ENCODE results near the gene SLC2A8.

The SLC2A8 gene

DNA sequence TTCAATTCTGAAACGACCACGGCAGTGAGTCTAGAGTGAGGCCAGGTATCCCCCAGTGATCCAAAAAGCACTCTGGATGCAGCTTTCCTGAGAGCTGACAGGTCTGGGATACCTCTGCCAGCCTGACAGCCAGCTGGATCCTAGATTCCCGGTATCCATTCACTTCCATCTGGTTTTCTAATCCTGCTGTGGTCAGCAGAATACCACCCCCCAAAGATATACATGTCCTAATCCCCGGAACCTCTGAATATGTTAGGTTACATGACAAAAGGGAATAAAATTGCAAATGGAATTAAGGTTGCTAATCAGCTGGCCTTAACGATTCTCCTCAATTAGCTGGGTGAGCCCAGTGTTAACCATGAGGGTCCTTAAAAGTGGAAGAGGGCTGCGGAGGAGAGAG lies 25.8 kb downstream of the SLC2A8 start:
- Mint-ChIP-seq H3K4me3 (peak overlapping the region; percentile 99), H3K36me3 (ENCODE audit: low read depth) (peaks cover 6% of the 10 kb centered on the region), H3K4me1 (peaks cover 50% of the 10 kb centered on the region), H3K27ac (peak overlapping the region; percentile 99), H3K9me3 (no peaks in the 10 kb centered on the region), H3K27me3 (ENCODE audit: low read depth, poor library complexity) (peaks cover 7% of the 10 kb centered on the region)
- no peak for TF ChIP-seq CTCF (IDR thresholded peaks at IDR 0.05)
- no peak for DNase-seq

- DNase-seq = no peak
- TF ChIP-seq CTCF (IDR thresholded peaks at IDR 0.05) = no peak
- Mint-ChIP-seq H3K27ac (peak overlapping the region; percentile 99), H3K27me3 (ENCODE audit: low read depth, poor library complexity) (peaks cover 7% of the 10 kb centered on the region), H3K4me1 (peaks cover 50% of the 10 kb centered on the region), H3K9me3 (no peaks in the 10 kb centered on the region), H3K36me3 (ENCODE audit: low read depth) (peaks cover 10% of the 10 kb centered on the region), H3K4me3 (peak overlapping the region; percentile 99)
Measured at GRCh38 chr9:127423476-127423933, 26.5 kb downstream of the SLC2A8 start.

- H3K27ac Mint-ChIP-seq = peak within 1 kb of the TSS; percentile 99
- peak within 1 kb of the TSS; percentile 99 for H3K4me3 Mint-ChIP-seq
- peak; percentile 95 for DNase-seq
- TF ChIP-seq CTCF (IDR thresholded peaks at IDR 0.05) = no peak
- H3K27me3 Mint-ChIP-seq (ENCODE audit: low read depth, poor library complexity) = peaks cover 7% of the 10 kb centered on the region
- H3K36me3 Mint-ChIP-seq (ENCODE audit: low read depth) = peaks cover 15% of the 10 kb centered on the region
- no peaks in the 10 kb centered on the region for H3K9me3 Mint-ChIP-seq
- H3K4me1 Mint-ChIP-seq = peaks cover 50% of the 10 kb centered on the region
Measured at GRCh38 chr9:127423934-127424675, 27.1 kb downstream of the SLC2A8 start, which contains the start of gene ZNF79. Gene ZNF79, plus strand, starts transcription at chr9:127424382. Its CDS starts 406 bp downstream, at chr9:127424788.

- H3K4me3 Mint-ChIP-seq = peak overlapping the region; percentile 99
- TF ChIP-seq CTCF (IDR thresholded peaks at IDR 0.05) = no peak
- no peaks in the 10 kb centered on the region for H3K9me3 Mint-ChIP-seq
- peak overlapping the region; percentile 99 for H3K27ac Mint-ChIP-seq
- peaks cover 7% of the 10 kb centered on the region for H3K27me3 Mint-ChIP-seq (ENCODE audit: low read depth, poor library complexity)
- no peak for DNase-seq
- peaks cover 17% of the 10 kb centered on the region for H3K36me3 Mint-ChIP-seq (ENCODE audit: low read depth)
- peaks cover 50% of the 10 kb centered on the region for H3K4me1 Mint-ChIP-seq
Measured at GRCh38 chr9:127424676-127424999, 27.7 kb downstream of the SLC2A8 start.

GRCh38 chr9:127426756-127427155 lies 29.8 kb downstream of the SLC2A8 start:
- H3K27me3 Mint-ChIP-seq (ENCODE audit: low read depth, poor library complexity) = peaks cover 7% of the 10 kb centered on the region
- peaks cover 38% of the 10 kb centered on the region for H3K36me3 Mint-ChIP-seq (ENCODE audit: low read depth)
- DNase-seq = no peak
- peak overlapping the region; percentile 69 for H3K27ac Mint-ChIP-seq
- peaks cover 47% of the 10 kb centered on the region for H3K4me1 Mint-ChIP-seq
- no peaks in the 10 kb centered on the region for H3K9me3 Mint-ChIP-seq
- TF ChIP-seq CTCF (IDR thresholded peaks at IDR 0.05) = no peak
- H3K4me3 Mint-ChIP-seq = peak overlapping the region; percentile 99

GRCh38 chr9:127428348-127428747 lies 31.4 kb downstream of the SLC2A8 start:
- peaks cover 31% of the 10 kb centered on the region for H3K4me1 Mint-ChIP-seq
- H3K4me3 Mint-ChIP-seq = no peak overlapping the region
- no peaks in the 10 kb centered on the region for H3K9me3 Mint-ChIP-seq
- TF ChIP-seq CTCF (IDR thresholded peaks at IDR 0.05) = no peak
- DNase-seq = no peak
- H3K27me3 Mint-ChIP-seq (ENCODE audit: low read depth, poor library complexity) = no peaks in the 10 kb centered on the region
- no peak overlapping the region for H3K27ac Mint-ChIP-seq
- peaks cover 51% of the 10 kb centered on the region for H3K36me3 Mint-ChIP-seq (ENCODE audit: low read depth)

Data from nephron progenitor cell (in vitro differentiated cells).